Suppressor macrophage treated with lipopolysaccharide for 4 hours (primary cell): Measurements from ENCODE around the gene ZNF438.
A peak's percentile ranks its signal among the peaks of the same experiment; 100 is the strongest.

Experiments used
- DNase-seq: peaks from one replicate; pipeline ENCODE4 v3.0.0-alpha.2; 2020

The ZNF438 gene

GRCh38 chr10:30873411-30873810 lies 158.3 kb downstream of the ZNF438 start:
- no peak for DNase-seq

GRCh38 chr10:30870896-30871295 lies 160.8 kb downstream of the ZNF438 start:
- DNase-seq: no peak

DNA sequence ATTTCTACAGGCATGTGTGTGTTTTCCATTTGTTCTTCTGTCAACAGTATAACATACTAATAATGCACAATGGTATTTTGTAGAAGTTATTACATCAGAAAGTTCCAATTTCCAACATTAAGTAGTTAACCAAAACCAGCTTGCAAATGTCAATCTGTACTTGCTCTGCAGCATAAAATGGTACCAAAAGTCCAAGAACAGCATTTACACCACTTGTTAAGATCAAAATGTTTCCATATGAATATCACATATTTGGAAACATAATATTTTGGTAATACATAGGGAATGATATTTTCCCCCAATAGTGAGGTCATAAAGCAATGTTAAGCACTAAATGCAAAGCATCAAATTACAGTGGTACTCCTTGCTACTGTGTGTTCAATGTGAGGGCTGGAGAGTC lies 162.1 kb downstream of the ZNF438 start:
- no peak for DNase-seq

DNA sequence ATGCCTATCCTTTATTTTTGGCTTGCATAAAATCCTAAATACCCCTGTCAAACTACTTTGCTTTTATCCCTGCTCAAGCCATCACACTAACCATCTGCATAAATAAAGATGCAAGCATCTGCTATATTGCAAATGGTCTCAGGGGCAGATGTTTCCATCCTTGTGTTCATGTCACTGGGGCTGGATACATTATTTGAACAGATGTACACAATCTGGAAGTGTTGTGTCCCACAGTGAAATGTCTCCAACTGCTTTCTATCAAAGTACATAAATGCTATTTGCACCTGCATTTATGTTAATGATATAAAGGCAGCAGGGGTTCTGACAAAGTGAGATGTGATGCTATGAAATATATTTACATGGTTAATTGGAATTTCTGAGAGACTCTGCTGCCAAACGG lies 163.1 kb downstream of the ZNF438 start:
- DNase-seq: no peak

GRCh38 chr10:30866896-30867295 lies 164.8 kb downstream of the ZNF438 start:
- DNase-seq: no peak

- DNase-seq: no peak
Observed at GRCh38 chr10:30865141-30865926, 166.3 kb downstream of the ZNF438 start.

DNA sequence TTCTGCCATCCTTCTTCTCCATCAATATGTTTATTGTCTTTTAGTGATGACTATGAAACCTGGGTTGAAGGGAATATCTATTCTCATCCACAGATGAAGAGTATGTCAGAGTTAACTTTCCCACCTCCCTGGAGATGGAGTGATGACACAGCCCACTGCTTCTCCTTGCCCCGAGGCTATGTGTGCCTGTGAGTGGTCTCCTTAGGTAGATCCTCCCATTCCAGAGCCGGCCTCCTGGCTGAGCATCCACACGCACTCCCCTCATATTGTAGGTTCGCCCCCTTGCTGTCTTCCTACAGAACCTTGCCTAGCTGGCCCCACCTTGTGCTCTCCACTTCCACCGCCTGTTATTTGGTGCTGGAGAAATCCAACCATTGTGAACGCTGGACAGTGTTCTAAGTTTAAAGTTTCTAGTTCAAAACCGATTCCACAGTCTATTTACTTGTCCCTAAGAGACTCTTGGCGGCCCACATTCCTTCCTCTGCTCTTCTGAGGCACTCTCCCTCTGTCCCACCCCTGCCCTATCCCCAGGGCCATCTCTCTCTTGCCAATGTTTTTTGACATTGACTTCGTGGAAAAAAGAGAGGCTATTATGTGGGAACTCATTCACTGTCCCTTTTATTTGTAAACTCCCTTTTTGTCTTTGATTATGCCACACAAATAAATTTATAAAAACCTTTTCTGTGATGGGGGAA lies 168.0 kb downstream of the ZNF438 start:
- DNase-seq: no peak

GRCh38 chr10:30862486-30862885 lies 169.2 kb downstream of the ZNF438 start:
- DNase-seq: peak; percentile 65

DNA sequence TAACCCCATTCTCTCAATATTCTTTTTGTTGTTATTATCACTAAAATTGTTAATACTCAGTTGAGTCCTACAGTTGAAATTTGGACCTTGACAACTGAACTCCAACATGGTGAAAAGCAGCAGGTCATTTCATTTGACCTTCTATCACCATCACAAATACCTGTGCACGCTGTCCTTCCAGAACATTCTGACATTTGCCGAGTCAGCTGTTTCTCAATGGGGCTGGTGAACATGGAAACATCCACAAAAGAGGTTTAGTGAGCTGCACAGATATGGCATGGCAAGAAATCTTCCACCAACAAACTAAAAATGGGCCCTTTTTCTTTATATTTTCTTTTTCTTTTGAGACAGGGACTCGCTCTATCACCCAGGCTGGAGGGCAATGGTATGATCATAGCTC lies 169.7 kb downstream of the ZNF438 start:
- DNase-seq: no peak

GRCh38 chr10:30861221-30861620 lies 170.4 kb downstream of the ZNF438 start:
- DNase-seq: no peak

DNA sequence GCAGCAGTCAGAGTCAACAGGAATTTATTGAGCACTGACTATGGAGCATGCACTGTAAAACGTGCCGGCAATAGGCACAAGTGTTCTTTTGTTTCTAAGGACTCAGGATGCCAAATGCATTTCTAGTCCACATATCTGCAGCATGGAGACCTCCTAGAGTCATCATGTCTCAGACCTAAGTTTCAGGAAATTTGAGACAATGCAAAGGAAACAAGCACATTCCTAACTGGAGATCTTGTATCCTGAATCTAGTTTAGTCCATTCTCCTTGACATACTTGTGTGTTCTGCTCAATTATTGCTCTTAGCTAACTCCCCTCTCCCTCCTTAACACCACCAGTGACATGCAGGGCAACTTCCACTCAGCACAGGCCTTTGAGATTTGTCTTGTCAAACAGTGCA lies 173.2 kb downstream of the ZNF438 start:
- DNase-seq: no peak

GRCh38 chr10:30857803-30858202 lies 173.9 kb downstream of the ZNF438 start:
- peak; percentile 9 for DNase-seq

DNA sequence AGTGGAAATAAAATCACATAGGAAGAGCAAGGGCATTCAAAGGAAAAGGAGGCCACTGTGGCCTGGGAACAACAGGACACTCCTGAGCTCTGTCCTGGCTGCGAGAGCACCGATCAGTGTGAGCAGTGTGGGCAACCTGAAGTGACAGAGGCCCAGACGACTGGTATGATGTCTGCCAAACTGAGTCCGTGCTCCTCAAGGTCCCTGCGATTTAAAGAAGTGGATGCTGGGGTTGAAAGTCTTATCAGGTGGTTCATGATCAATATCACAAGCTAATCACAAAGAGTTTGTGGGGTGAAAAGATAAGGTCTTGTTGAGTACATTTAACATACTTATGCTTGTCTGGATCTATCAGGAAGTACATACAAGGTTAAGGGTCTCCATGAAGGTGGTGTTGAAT lies 176.5 kb downstream of the ZNF438 start:
- DNase-seq: no peak

DNA sequence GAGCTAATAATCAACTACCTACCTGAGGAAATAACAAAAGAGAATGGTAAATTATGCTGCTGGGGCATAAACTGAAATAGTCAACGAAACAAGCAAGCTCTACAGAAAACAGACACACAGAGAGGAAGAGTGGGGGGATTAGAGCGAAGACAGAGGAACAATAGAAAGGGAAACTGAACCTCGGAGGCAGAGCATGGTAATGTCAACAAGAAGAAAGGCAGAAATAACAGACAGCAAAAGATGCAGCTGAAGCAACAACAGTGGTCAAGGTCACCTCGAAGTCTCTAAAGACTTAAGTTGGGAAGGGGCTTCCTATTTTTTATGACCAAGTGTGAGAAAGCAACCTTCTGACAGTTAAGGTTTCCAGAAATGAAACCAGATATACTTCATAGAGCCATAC lies 177.0 kb downstream of the ZNF438 start:
- no peak for DNase-seq

- DNase-seq: peak; percentile 44
Observed at GRCh38 chr10:30853066-30853465, 178.6 kb downstream of the ZNF438 start.

DNA sequence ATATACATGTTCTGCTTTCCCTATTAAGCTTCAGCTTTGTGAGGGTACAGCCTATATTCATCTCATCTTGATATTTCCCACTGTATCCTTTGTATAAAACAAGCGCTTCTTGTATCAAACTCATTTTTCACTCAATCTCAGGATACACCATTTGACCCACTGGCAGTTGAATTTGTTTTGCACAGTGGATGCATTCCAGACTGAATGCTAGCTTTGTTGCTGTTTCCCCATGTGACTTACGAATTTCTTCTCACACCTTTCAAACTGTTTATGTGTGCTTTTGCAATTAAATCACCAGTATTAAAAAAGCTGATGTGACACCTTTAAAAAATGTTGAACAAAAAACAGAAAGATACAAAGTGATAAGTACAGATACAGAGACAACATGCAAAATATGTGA lies 180.9 kb downstream of the ZNF438 start:
- DNase-seq: no peak

- DNase-seq: no peak
Observed at GRCh38 chr10:30849231-30850035, 182.2 kb downstream of the ZNF438 start.

DNA sequence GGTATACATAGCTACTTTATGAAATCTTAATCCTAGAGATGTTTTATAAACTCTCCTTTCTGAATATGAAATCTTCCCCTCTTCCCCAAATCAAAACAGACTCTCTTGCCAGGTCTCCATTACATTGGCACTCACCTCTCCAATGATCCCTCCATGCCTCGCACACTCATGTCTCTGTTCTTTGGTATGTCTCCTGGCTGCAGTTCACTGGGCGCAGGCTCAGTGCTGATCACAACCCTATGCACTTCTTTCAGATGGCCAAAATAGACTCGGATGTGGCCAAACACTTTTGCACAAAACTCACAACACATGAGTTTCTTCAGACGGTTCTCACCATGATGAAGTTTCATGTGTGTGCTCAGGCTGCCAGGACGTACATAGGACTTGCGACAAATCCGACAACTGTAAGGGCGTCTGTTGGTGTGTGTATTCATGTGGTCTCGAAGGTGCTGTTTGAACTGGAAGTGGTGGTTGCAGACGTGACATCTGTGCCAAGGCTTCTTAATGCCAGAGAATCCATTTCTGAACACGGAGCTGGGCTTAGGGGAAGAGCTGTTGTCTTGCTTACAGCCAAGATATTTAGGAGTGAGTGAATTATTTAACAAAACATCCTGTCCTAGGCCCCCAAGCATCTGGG lies 183.2 kb downstream of the ZNF438 start:
- no peak for DNase-seq

DNA sequence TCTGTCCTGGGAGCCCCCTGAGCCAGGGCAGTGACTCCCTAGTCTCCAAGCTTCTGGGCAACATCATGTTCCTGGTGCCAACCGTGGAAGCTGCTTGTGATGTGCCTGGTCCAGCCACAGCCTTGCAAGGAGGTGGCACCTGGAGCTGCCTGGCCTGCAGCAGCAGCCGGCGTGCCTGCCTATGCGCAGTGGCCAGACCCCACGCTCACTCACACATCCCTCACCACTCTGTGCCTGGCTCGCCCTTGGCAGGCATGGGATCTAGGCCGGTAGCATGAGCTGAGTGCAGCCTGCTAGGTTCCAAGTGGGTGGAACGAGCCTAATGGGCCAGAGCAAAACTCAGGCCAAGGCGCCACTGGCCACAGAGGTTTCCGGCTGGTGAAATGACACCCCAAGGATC lies 184.0 kb downstream of the ZNF438 start:
- DNase-seq: no peak

- no peak for DNase-seq
Observed at GRCh38 chr10:30847199-30847598, 184.5 kb downstream of the ZNF438 start.

DNA sequence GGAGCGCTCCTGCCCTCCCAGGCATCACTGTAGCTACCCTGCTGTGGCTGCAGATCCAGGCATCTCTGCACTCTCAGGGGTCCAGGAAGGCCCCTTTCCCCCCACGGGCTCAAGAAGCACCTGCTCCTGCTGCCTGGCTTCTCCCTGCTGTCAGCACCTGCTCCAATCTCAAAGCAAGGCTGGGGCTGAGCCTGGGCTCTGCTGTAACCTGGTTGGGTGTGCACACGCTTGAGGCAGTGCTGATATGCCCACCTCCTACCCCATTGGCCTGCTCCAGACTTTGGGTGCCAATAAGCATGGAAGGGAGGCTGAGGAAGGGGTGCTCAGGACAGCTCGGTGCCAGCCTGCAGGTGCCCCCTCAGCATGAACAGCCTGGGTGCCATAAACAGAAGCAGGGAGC lies 185.0 kb downstream of the ZNF438 start:
- DNase-seq: no peak

DNA sequence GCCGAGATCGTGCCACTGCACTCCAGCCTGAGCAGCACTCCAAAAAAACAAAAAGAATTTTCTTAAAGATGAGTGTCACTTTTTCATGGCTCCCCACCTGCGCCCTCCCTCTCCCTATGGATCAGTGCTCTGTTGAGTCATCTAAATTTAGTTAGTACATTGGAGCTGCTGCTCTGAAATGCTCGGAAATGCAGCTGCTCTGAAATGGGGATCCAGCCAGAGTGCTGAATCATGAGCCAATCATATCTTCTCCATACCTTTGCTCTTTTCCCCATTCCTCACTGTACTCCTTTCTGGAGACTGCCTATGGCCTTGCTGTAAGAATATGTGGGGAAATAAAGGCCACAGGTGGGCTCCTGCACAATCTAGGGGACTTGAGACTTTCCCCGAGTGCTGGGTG lies 188.8 kb downstream of the ZNF438 start:
- DNase-seq: no peak

- DNase-seq: no peak
Observed at GRCh38 chr10:30842185-30842584, 189.5 kb downstream of the ZNF438 start.
